ENCODE results near the gene SLC50A1. TPM values are rescaled to one million over a fixed set of nuclear protein-coding genes. Genes with fewer than 3 reads are reported as not detected.

Gene SLC50A1
- total and polyA plus RNA-seq, 10 donors, result 28.4 to 73.8 (median 40.1) TPM

DNA sequence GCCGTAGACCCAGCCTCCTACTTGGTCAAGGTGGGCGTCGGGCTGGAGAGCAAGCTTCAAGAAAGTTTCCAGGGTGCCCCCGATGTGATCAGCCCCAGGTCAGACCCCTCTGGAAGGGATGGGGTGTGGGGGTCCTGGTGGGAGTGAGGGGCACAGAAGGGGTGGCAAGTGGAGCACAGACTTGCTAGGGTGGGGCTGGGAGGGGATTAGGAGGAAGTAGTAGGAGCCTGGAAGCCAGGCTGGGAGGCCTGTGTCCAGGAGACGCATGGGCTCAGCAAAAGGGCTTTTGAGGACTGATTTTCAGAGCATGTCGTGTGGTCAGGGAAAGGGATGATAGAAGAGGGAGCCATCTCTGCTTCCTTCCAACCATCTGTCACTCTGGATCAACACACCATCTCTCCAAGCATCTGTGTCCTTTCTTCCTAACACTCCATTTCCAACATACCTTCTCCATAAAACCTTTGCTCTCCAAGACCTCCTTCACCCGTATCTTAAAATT is 46.4 kb downstream of the SLC50A1 start:
- intact Hi-C loops (cut with DNase I; ENCODE audit: low total_unique reads), result no loop called here
- no peak overlapping the region for H3K27ac ChIP-seq
- H3K4me3 ChIP-seq, result no peak overlapping the region
- H3K27me3 ChIP-seq (replicated peaks in 1 of 7), result no peaks in the 10 kb centered on the region
- peaks cover 0 to 23% (median 0%) of the 10 kb centered on the region in 6 donors for H3K36me3 ChIP-seq
- H3K4me1 ChIP-seq, result peaks cover 9 to 55% (median 30%) of the 10 kb centered on the region in 6 donors
- no peaks in the 10 kb centered on the region for H3K9me3 ChIP-seq
- DNase-seq, result no peak
- WGBS, 5 donors, result 90 to 95% (median 92%) methylated on average over 7 of the region's 7 CpGs
- TF ChIP-seq POLR2A (IDR thresholded peaks at IDR 0.05), result no peak
- TF ChIP-seq, protein P1, sequence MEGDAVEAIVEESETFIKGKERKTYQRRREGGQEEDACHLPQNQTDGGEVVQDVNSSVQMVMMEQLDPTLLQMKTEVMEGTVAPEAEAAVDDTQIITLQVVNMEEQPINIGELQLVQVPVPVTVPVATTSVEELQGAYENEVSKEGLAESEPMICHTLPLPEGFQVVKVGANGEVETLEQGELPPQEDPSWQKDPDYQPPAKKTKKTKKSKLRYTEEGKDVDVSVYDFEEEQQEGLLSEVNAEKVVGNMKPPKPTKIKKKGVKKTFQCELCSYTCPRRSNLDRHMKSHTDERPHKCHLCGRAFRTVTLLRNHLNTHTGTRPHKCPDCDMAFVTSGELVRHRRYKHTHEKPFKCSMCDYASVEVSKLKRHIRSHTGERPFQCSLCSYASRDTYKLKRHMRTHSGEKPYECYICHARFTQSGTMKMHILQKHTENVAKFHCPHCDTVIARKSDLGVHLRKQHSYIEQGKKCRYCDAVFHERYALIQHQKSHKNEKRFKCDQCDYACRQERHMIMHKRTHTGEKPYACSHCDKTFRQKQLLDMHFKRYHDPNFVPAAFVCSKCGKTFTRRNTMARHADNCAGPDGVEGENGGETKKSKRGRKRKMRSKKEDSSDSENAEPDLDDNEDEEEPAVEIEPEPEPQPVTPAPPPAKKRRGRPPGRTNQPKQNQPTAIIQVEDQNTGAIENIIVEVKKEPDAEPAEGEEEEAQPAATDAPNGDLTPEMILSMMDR (IDR thresholded peaks at IDR 0.05 in 8 of 11, conservative IDR thresholded peaks at IDR 0.05 in 3 of 11), result no peak
- TF ChIP-seq POLR2AphosphoS5 (IDR thresholded peaks at IDR 0.05), result no peak

DNA sequence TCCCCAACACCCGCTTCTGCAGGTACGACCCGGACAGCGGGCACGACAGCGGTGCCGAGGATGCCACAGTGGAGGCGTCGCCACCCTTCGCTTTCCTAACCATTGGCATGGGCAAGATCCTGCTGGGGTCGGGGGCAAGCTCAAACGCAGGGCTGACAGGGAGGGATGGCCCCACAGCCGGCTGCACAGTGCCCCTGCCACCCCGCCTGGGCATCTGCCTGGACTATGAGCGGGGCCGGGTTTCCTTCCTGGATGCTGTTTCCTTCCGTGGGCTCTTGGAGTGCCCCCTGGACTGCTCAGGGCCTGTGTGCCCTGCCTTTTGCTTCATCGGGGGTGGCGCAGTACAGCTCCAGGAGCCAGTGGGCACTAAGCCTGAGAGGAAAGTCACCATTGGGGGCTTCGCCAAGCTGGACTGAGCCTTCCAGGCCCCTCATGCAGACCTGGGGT is 48.1 kb downstream of the SLC50A1 start:
- H3K4me3 ChIP-seq, result no peak overlapping the region
- H3K27me3 ChIP-seq (replicated peaks in 1 of 7), result no peaks in the 10 kb centered on the region
- no peaks in the 10 kb centered on the region for H3K9me3 ChIP-seq
- H3K27ac ChIP-seq, result peak overlapping the region in 3 of 8 donors; percentile 73 to 82 (median 74)
- intact Hi-C loops (cut with DNase I; ENCODE audit: low total_unique reads), result no loop called here
- no peak for DNase-seq
- H3K4me1 ChIP-seq, result peaks cover 9 to 42% (median 27%) of the 10 kb centered on the region in 6 donors
- 76 to 91% (median 77%) methylated on average over 17 to 20 of the region's 20 CpGs for WGBS, 5 donors
- peak; percentile 54 to 75 (median 54) for TF ChIP-seq POLR2AphosphoS5 (IDR thresholded peaks at IDR 0.05)
- TF ChIP-seq, protein P1 (IDR thresholded peaks at IDR 0.05 in 8 of 11, conservative IDR thresholded peaks at IDR 0.05 in 3 of 11), result no peak
- peaks cover 0 to 16% (median 0%) of the 10 kb centered on the region in 6 donors for H3K36me3 ChIP-seq

DNA sequence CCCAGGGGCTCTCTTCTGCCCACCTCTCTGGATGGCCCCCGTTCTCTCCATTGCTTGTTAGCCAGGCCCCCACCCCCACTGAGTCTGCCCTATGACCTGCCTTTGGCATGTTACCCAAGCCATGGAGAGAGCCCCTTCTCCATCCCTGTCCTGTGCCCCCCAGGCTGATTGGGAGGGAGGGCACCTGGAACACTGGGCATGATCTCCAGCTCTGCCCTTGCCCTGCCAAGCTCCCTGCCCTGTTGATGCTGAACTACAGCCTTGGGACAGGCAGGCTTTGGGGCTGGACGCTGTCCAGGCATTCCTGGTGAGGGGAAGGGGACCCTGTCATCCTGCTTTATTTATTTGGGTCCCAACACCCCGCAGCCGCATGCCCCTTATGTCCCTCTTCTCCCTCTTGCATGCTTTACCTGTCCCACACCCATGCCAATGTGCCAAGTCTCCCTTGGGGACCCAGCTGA is 48.7 kb downstream of the SLC50A1 start:
- 89 to 96% (median 91%) methylated on average over 4 of the region's 4 CpGs for WGBS, 5 donors
- no peaks in the 10 kb centered on the region for H3K27me3 ChIP-seq (replicated peaks in 1 of 7)
- TF ChIP-seq POLR2AphosphoS5 (IDR thresholded peaks at IDR 0.05) (no peak), POLR2A (IDR thresholded peaks at IDR 0.05) (no peak)
- TF ChIP-seq, protein P1 (IDR thresholded peaks at IDR 0.05 in 8 of 11, conservative IDR thresholded peaks at IDR 0.05 in 3 of 11), result no peak
- H3K27ac ChIP-seq, result peak overlapping the region in 5 of 8 donors; percentile 54 to 82 (median 73)
- DNase-seq, result no peak
- no peak overlapping the region for H3K4me3 ChIP-seq
- H3K9me3 ChIP-seq, result no peaks in the 10 kb centered on the region
- H3K4me1 ChIP-seq, result peaks cover 9 to 36% (median 27%) of the 10 kb centered on the region in 6 donors
- H3K36me3 ChIP-seq, result peaks cover 0 to 12% (median 0%) of the 10 kb centered on the region in 6 donors
- intact Hi-C loops (cut with DNase I; ENCODE audit: low total_unique reads), result no loop called here

DNA sequence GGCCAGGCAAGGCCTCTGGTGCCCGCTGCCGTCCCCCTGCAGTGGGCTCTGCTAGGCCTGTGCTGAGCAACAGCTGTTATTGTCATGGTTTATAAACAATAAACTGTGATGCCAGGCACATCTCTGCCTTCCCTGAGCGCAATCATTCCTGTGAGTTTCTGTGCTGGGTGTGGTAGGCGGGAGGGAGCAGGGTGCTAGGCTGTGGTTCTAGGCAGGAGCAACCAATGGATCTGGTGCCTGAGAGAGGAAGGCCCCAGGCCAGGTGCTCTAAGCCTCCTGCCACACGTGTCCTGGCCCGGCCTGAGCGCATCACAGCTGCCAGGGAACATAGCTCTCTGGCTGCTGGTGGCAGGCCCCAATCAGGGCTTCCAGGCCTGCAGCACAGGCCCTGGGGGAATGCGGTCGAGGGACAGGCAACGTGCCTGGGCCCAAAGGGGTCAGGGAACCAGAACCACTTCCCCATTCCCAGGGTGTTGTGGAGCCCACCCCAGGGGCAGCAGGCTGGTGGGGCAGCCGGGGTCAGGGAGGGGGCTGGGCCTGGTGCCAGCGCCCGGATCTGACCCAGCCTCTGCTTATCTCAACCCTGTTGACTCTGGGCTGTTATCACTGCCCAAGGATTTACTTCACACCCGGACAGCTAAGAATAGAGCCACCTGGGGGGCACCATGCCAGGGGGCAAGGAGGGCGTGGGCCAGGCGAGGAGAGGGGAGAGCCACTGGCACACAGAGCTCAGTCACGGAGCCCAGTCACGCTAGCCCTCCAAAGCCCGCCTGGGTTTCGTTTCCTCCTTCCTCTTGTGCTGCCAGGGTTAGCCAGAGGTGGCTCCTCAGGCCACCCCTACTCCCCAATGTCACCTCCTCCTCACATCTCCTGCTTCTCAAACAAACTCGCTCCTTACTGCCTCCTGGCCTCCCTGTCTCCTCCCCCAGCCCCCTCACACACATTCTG is 49.5 kb downstream of the SLC50A1 start:
- H3K4me1 ChIP-seq, result peaks cover 9 to 34% (median 27%) of the 10 kb centered on the region in 6 donors
- 55 to 65% (median 59%) methylated on average over 13 to 21 of the region's 21 CpGs for WGBS, 5 donors
- TF ChIP-seq POLR2A (IDR thresholded peaks at IDR 0.05), result no peak
- TF ChIP-seq, protein P1 (IDR thresholded peaks at IDR 0.05 in 8 of 11, conservative IDR thresholded peaks at IDR 0.05 in 3 of 11), result peak in 5 of 11 experiments; percentile 12 to 32 (median 20)
- TF ChIP-seq POLR2AphosphoS5 (IDR thresholded peaks at IDR 0.05), result peak in 2 of 3 donors; percentile 53 to 59
- no peak overlapping the region for H3K4me3 ChIP-seq
- intact Hi-C loops (cut with DNase I; ENCODE audit: low total_unique reads), result no loop called here
- peak; percentile 88 for DNase-seq
- H3K36me3 ChIP-seq, result peaks cover 0 to 4% (median 0%) of the 10 kb centered on the region in 6 donors
- no peaks in the 10 kb centered on the region for H3K27me3 ChIP-seq (replicated peaks in 1 of 7)
- no peaks in the 10 kb centered on the region for H3K9me3 ChIP-seq
- H3K27ac ChIP-seq, result peak overlapping the region in 7 of 8 donors; percentile 20 to 82 (median 56)
